ENCODE data around the gene TSPAN8. TPM values are rescaled to one million over a fixed set of nuclear protein-coding genes. Genes with fewer than 3 reads are reported as not detected.

Gene TSPAN8
- polyA plus RNA-seq, 4 donors = 798 to 2,154 (median 1,071) TPM

DNA sequence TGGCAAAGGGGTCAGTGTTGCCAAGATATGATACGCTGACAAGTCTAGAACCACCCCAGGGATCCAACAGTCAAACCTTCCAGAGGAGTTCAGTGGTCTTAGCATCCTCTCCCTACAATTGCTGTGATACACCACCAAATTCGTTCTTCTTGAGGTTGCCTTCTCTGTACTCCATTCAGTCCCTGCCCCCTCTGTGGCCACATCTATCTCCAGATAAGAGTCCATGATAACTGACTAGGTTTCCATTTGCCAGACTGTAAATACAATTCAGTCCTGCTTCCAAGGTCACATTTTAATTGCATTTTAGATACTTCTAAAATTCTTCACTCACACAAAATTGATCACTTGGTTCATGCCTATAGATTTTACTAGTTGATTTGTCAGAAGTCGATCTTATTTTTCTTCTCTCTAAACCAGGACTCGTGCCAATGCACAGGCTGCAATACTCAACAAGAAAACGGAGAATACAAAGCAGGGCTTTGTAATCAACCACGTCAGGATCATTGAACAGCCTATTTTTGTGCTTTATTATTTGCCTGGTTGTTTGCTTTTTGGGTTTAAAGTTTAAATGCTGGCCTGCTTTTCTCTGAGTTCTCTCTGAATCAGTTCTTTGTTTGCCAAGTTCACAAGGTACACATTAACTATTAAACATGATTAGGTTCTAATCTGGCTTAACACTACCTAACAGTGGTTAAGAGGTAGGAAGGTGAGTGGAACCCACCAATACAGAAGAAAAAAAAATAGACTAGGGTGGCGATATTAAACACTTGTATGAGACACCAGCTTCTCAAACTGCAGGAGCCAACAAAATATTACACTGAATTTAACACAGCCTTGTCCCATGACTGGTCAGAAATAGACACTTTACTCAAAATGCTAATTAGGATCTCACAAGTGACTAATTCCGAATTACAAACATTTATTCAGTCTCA, 5.3 kb upstream of the TSPAN8 start:
- Histone ChIP-seq H3K4me1 (ENCODE audit: control insufficient read depth in 3 of 3, insufficient read depth in 2 of 3, low read depth in 1 of 3, low read length in 2 of 3) (peaks cover 6 to 76% (median 11%) of the 10 kb centered on the region in 3 donors), H3K27me3 (ENCODE audit: control insufficient read depth in 3 of 3, insufficient read depth in 3 of 3, low read length in 3 of 3) (no peaks in the 10 kb centered on the region), H3K27ac (ENCODE audit: low read depth in 1 of 3, low read length in 2 of 3) (peak overlapping the region; percentile 74 to 90 (median 89)), H3K4me3 (ENCODE audit: low read depth in 1 of 3, low read length in 3 of 3) (no peak overlapping the region), H3K36me3 (ENCODE audit: control insufficient read depth in 3 of 3, insufficient read depth in 2 of 3, low read depth in 1 of 3, low read length in 3 of 3) (no peaks in the 10 kb centered on the region), H3K9me3 (ENCODE audit: control insufficient read depth in 2 of 2, insufficient read depth in 1 of 2, low read depth in 1 of 2, low read length in 1 of 2) (peaks cover 0 to 4% of the 10 kb centered on the region in 2 donors)
- WGBS, 3 donors = 12 to 53% (median 22%) methylated on average over 8 of the region's 8 CpGs
- DNase-seq (peak; percentile 78 to 90), FAIRE-seq (peak; percentile 39)

- DNase-seq (peak; percentile 82 to 92), FAIRE-seq (peak; percentile 86)
- Histone ChIP-seq H3K36me3 (ENCODE audit: control insufficient read depth in 3 of 3, insufficient read depth in 2 of 3, low read depth in 1 of 3, low read length in 3 of 3) (no peaks in the 10 kb centered on the region), H3K4me1 (ENCODE audit: control insufficient read depth in 3 of 3, insufficient read depth in 2 of 3, low read depth in 1 of 3, low read length in 2 of 3) (peaks cover 0 to 65% (median 11%) of the 10 kb centered on the region in 3 donors), H3K4me3 (ENCODE audit: low read depth in 1 of 3, low read length in 3 of 3) (no peak overlapping the region), H3K9me3 (ENCODE audit: control insufficient read depth in 2 of 2, insufficient read depth in 1 of 2, low read depth in 1 of 2, low read length in 1 of 2) (peaks cover 0 to 4% of the 10 kb centered on the region in 2 donors), H3K27ac (ENCODE audit: low read depth in 1 of 3, low read length in 2 of 3) (peak overlapping the region; percentile 90 to 96 (median 92)), H3K27me3 (ENCODE audit: control insufficient read depth in 3 of 3, insufficient read depth in 3 of 3, low read length in 3 of 3) (no peaks in the 10 kb centered on the region)
- 3 to 50% (median 14%) methylated on average over 1 of the region's 1 CpG for WGBS, 3 donors
Measured at GRCh38 chr12:71161591-71161990, 3.8 kb upstream of the TSPAN8 start.

- H3K27ac ChIP-seq (ENCODE audit: low read depth in 1 of 3, low read length in 2 of 3) = peak overlapping the region; percentile 35 to 90 (median 85)
- DNase-seq = peak; percentile 72 to 87
- no peak for FAIRE-seq
Measured at GRCh38 chr12:71160585-71160984, 2.8 kb upstream of the TSPAN8 start.

DNA sequence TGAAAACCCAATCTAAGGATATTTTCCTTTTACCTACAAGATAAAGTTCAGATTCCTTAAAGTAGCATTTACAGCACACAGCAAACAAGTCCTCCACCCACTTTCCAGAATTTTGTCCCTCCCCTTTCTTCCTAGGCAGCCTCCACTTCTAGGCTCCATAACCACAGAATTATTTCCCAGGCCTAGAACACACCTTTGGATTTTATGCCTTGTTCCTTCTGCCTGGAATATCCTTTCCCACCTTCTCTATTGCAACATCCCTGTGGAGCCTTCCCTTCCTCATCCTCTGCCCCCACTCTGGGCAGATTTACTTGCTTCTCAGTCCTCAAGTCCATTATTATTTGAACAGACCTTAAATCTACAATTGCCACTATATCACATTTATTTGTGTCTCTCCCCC, 2.1 kb upstream of the TSPAN8 start:
- peak overlapping the region; percentile 17 to 90 (median 71) for H3K27ac ChIP-seq (ENCODE audit: low read depth in 1 of 3, low read length in 2 of 3)
- FAIRE-seq = no peak
- H3K9me3 ChIP-seq (ENCODE audit: control insufficient read depth in 2 of 2, insufficient read depth in 1 of 2, low read depth in 1 of 2, low read length in 1 of 2) = no peaks in the 10 kb centered on the region
- H3K4me3 ChIP-seq (ENCODE audit: low read depth in 1 of 3, low read length in 3 of 3) = no peak overlapping the region
- H3K4me1 ChIP-seq (ENCODE audit: control insufficient read depth in 3 of 3, insufficient read depth in 2 of 3, low read depth in 1 of 3, low read length in 2 of 3) = peaks cover 0 to 52% (median 9%) of the 10 kb centered on the region in 3 donors
- peak in 1 of 2 donors; percentile 40 for DNase-seq
- no peaks in the 10 kb centered on the region for H3K27me3 ChIP-seq (ENCODE audit: control insufficient read depth in 3 of 3, insufficient read depth in 3 of 3, low read length in 3 of 3)
- H3K36me3 ChIP-seq (ENCODE audit: control insufficient read depth in 3 of 3, insufficient read depth in 2 of 3, low read depth in 1 of 3, low read length in 3 of 3) = no peaks in the 10 kb centered on the region

More at GRCh38 chr12:71160585-71160984, 2.8 kb upstream of the TSPAN8 start:
- Histone ChIP-seq H3K36me3 (ENCODE audit: control insufficient read depth in 3 of 3, insufficient read depth in 2 of 3, low read depth in 1 of 3, low read length in 3 of 3) (no peaks in the 10 kb centered on the region), H3K4me1 (ENCODE audit: control insufficient read depth in 3 of 3, insufficient read depth in 2 of 3, low read depth in 1 of 3, low read length in 2 of 3) (peaks cover 0 to 59% (median 11%) of the 10 kb centered on the region in 3 donors), H3K27me3 (ENCODE audit: control insufficient read depth in 3 of 3, insufficient read depth in 3 of 3, low read length in 3 of 3) (no peaks in the 10 kb centered on the region), H3K4me3 (ENCODE audit: low read depth in 1 of 3, low read length in 3 of 3) (no peak overlapping the region), H3K9me3 (ENCODE audit: control insufficient read depth in 2 of 2, insufficient read depth in 1 of 2, low read depth in 1 of 2, low read length in 1 of 2) (peaks cover 0 to 4% of the 10 kb centered on the region in 2 donors)
- WGBS, 3 donors = 32 to 63% (median 47%) methylated on average over 4 of the region's 4 CpGs

GRCh38 chr12:71159264-71159663, 1.5 kb upstream of the TSPAN8 start:
- Histone ChIP-seq H3K9me3 (ENCODE audit: control insufficient read depth in 2 of 2, insufficient read depth in 1 of 2, low read depth in 1 of 2, low read length in 1 of 2) (no peaks in the 10 kb centered on the region), H3K36me3 (ENCODE audit: control insufficient read depth in 3 of 3, insufficient read depth in 2 of 3, low read depth in 1 of 3, low read length in 3 of 3) (no peaks in the 10 kb centered on the region), H3K27ac (ENCODE audit: low read depth in 1 of 3, low read length in 2 of 3) (peak overlapping the region in 1 of 3 donors; percentile 90), H3K4me1 (ENCODE audit: control insufficient read depth in 3 of 3, insufficient read depth in 2 of 3, low read depth in 1 of 3, low read length in 2 of 3) (peaks cover 0 to 47% (median 9%) of the 10 kb centered on the region in 3 donors), H3K27me3 (ENCODE audit: control insufficient read depth in 3 of 3, insufficient read depth in 3 of 3, low read length in 3 of 3) (no peaks in the 10 kb centered on the region), H3K4me3 (ENCODE audit: low read depth in 1 of 3, low read length in 3 of 3) (no peak overlapping the region)
- FAIRE-seq (no peak), DNase-seq (no peak)

DNA sequence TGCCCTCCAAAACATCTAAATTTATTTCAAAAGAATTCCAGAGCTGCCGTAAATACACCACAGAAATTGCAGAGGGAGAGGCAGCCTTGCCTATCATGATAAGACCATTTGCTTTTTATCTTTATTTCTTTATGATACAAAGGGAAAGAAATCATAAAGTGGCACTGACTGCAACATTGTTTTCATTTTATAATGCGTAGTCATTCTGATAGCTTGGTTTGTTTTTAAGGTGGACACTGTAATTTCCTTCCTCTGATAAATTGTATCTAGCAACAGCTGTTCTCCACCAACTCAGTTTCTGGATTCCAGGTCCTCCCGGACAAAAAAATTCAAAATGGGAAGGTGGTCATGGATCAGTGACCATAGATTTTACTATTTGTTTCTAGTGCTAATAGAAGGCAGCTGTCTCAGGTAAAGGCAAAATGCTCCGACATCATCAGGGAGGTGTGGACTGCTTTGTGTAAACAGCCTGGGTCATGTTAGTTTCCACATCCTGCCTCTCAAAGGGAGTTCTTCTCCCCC, 623 bp upstream of the TSPAN8 start:
- 11 to 32% (median 30%) methylated on average over 4 of the region's 4 CpGs for WGBS, 3 donors
- H3K4me3 ChIP-seq (ENCODE audit: low read depth in 1 of 3, low read length in 3 of 3) = peak overlapping the region in 1 of 3 donors; percentile 51
- H3K9me3 ChIP-seq (ENCODE audit: control insufficient read depth in 2 of 2, insufficient read depth in 1 of 2, low read depth in 1 of 2, low read length in 1 of 2) = no peaks in the 10 kb centered on the region
- peaks cover 0 to 38% (median 8%) of the 10 kb centered on the region in 3 donors for H3K4me1 ChIP-seq (ENCODE audit: control insufficient read depth in 3 of 3, insufficient read depth in 2 of 3, low read depth in 1 of 3, low read length in 2 of 3)
- H3K27me3 ChIP-seq (ENCODE audit: control insufficient read depth in 3 of 3, insufficient read depth in 3 of 3, low read length in 3 of 3) = no peaks in the 10 kb centered on the region
- no peaks in the 10 kb centered on the region for H3K36me3 ChIP-seq (ENCODE audit: control insufficient read depth in 3 of 3, insufficient read depth in 2 of 3, low read depth in 1 of 3, low read length in 3 of 3)
- H3K27ac ChIP-seq (ENCODE audit: low read depth in 1 of 3, low read length in 2 of 3) = peak overlapping the region; percentile 16 to 90 (median 61)
- peak; percentile 90 for FAIRE-seq
- DNase-seq = peak; percentile 79 to 83

- FAIRE-seq (no peak), DNase-seq (peak in 1 of 2 donors; percentile 41)
- H3K36me3 ChIP-seq (ENCODE audit: control insufficient read depth in 3 of 3, insufficient read depth in 2 of 3, low read depth in 1 of 3, low read length in 3 of 3) = peaks cover 0 to 4% (median 2%) of the 10 kb centered on the region in 3 donors
- H3K9me3 ChIP-seq (ENCODE audit: control insufficient read depth in 2 of 2, insufficient read depth in 1 of 2, low read depth in 1 of 2, low read length in 1 of 2) = peaks cover 0 to 8% of the 10 kb centered on the region in 2 donors
- H3K27ac ChIP-seq (ENCODE audit: low read depth in 1 of 3, low read length in 2 of 3) = peak overlapping the region in 2 of 3 donors; percentile 14 to 90
- 15 to 60% (median 17%) methylated on average over 4 of the region's 4 CpGs for WGBS, 3 donors
- H3K27me3 ChIP-seq (ENCODE audit: control insufficient read depth in 3 of 3, insufficient read depth in 3 of 3, low read length in 3 of 3) = no peaks in the 10 kb centered on the region
- peaks cover 0 to 21% (median 3%) of the 10 kb centered on the region in 3 donors for H3K4me1 ChIP-seq (ENCODE audit: control insufficient read depth in 3 of 3, insufficient read depth in 2 of 3, low read depth in 1 of 3, low read length in 2 of 3)
- H3K4me3 ChIP-seq (ENCODE audit: low read depth in 1 of 3, low read length in 3 of 3) = peak overlapping the region in 2 of 3 donors; percentile 43 to 54
Measured at GRCh38 chr12:71155225-71155624, 2.6 kb downstream of the TSPAN8 start.

DNA sequence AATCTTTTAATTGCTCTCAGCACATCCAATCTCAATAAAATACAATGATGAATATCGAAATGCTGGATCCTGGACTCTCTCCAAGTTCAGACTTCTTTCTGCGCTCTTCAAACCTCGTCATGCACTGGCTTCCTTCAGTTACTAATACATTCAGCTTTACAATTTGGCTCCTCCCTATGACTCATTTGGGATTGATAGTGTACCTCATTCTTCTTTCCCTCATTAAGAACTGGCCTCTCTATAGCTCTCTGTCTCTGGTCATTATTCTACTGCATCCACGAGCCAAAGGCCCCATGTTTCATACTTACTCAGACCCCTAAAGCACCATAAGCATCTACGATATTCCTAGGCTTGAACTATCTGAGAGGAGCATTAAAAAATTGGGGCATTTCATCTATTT, 4.9 kb downstream of the TSPAN8 start:
- Histone ChIP-seq H3K4me3 (ENCODE audit: low read depth in 1 of 3, low read length in 3 of 3) (peak overlapping the region in 2 of 3 donors; percentile 6 to 43), H3K27ac (ENCODE audit: low read depth in 1 of 3, low read length in 2 of 3) (peak overlapping the region in 1 of 3 donors; percentile 62), H3K27me3 (ENCODE audit: control insufficient read depth in 3 of 3, insufficient read depth in 3 of 3, low read length in 3 of 3) (no peaks in the 10 kb centered on the region), H3K9me3 (ENCODE audit: control insufficient read depth in 2 of 2, insufficient read depth in 1 of 2, low read depth in 1 of 2, low read length in 1 of 2) (peaks cover 0 to 15% of the 10 kb centered on the region in 2 donors), H3K36me3 (ENCODE audit: control insufficient read depth in 3 of 3, insufficient read depth in 2 of 3, low read depth in 1 of 3, low read length in 3 of 3) (peaks cover 0 to 8% (median 2%) of the 10 kb centered on the region in 3 donors), H3K4me1 (ENCODE audit: control insufficient read depth in 3 of 3, insufficient read depth in 2 of 3, low read depth in 1 of 3, low read length in 2 of 3) (peaks cover 0 to 8% (median 0%) of the 10 kb centered on the region in 3 donors)
- WGBS, 3 donors = 11 to 60% (median 36%) methylated on average over 5 of the region's 5 CpGs
- FAIRE-seq (no peak), DNase-seq (peak; percentile 54 to 82)

Measured in small intestine (tissue), 7 donors.